Measurements from ENCODE around the gene RPS6KA2.

The RPS6KA2 gene

DNA sequence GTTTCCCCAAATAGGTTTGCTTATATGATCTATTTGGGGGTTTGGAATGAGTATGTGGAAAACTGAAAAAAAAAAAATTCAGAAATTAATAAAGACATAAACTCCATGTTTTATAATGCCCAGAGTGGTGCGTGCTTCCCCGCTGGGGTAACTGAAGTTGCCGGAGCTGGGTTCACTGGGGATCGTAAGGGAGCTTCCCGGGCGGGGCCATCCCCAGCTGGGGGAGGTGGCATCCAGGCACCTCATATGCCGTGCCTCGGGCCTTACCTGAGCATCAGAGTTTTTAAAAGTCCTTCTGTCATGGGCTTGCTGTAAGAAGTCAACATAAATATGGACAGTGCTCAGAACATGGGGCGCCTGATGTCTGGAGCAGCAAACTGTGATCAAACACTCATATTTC is 22.7 kb downstream of the RPS6KA2 start:
- no peak overlapping the region for H3K4me3 ChIP-seq (replicated peaks; ENCODE audit: low read depth, low read length)
- TF ChIP-seq CTCF (IDR thresholded peaks at IDR 0.05; ENCODE audit: low read length, missing control alignments) = no peak
- no peak for DNase-seq (ENCODE audit: low read depth)

- no peak for TF ChIP-seq CTCF (IDR thresholded peaks at IDR 0.05; ENCODE audit: low read length, missing control alignments)
- H3K4me3 ChIP-seq (replicated peaks; ENCODE audit: low read depth, low read length) = no peak overlapping the region
- no peak for DNase-seq (ENCODE audit: low read depth)
Observed at GRCh38 chr6:166603043-166603690, 23.9 kb downstream of the RPS6KA2 start.

GRCh38 chr6:166601956-166602355 is 25.1 kb downstream of the RPS6KA2 start:
- no peak for TF ChIP-seq CTCF (IDR thresholded peaks at IDR 0.05; ENCODE audit: low read length, missing control alignments)
- DNase-seq (ENCODE audit: low read depth) = no peak
- no peak overlapping the region for H3K4me3 ChIP-seq (replicated peaks; ENCODE audit: low read depth, low read length)

DNA sequence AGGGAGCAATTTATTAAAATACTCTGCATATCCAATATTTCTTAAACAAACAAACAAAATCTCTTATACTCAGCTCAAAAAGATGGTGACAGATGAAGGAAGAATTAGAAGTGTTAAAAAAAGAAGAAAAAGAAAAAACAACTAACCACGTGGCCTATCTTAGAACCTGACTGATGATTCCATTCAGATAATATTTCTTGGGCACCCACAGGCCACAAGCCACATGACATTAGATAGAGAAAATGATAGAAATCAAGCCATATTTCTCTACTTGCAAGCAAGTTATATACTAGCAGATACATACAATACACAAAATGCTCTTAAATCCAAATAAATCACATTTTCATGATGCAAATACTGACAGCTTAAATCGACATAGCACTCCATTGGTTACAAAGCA is 26.1 kb downstream of the RPS6KA2 start:
- no peak for TF ChIP-seq CTCF (IDR thresholded peaks at IDR 0.05; ENCODE audit: low read length, missing control alignments)
- DNase-seq (ENCODE audit: low read depth) = no peak
- H3K4me3 ChIP-seq (replicated peaks; ENCODE audit: low read depth, low read length) = no peak overlapping the region

GRCh38 chr6:166599205-166599604 is 27.8 kb downstream of the RPS6KA2 start:
- TF ChIP-seq CTCF (IDR thresholded peaks at IDR 0.05; ENCODE audit: low read length, missing control alignments) = no peak
- DNase-seq (ENCODE audit: low read depth) = no peak
- H3K4me3 ChIP-seq (replicated peaks; ENCODE audit: low read depth, low read length) = no peak overlapping the region

DNA sequence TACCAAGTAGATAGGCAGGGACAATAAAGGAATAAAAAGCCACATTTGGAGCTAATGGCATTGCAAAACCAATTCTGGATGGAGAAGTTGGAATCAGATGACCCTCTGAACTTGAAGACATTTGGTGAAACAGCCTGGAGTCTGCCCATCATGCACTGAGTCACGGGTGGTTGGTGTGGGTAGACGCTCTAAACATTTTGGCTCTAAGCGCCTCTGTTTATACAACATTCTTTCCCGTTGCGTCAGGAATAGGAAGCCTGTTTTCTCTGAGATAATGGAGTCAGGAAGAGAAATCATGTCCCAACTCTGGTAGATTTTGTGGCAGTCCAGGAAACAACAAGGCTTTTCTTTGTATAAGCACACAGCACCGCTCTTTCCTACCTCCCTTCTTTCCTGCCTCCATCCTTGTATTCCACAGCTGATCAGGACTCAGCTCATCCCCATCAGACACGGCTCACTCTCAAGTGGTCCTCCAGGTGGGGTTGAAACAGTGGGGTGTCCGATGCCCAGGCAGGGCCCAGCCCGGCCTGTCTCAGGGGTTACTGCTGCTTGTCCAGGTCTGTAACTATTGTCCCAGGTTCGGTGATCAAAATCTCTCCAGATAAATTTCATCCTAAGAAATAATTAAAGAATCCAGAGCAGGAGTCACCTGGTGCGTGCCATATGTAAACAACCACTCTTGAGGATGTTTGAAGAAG is 28.5 kb downstream of the RPS6KA2 start:
- peak; percentile 96 for DNase-seq (ENCODE audit: low read depth)

More for the DNA sequence above, 28.5 kb downstream of the RPS6KA2 start:
- H3K4me3 ChIP-seq (replicated peaks; ENCODE audit: low read depth, low read length) = no peak overlapping the region
- TF ChIP-seq CTCF (IDR thresholded peaks at IDR 0.05; ENCODE audit: low read length, missing control alignments) = no peak
